Mesenchymal stem cell (in vitro differentiated cells and primary cell): Measurements from ENCODE around the gene SLTM.

Source experiments
- DNase-seq: peaks from one replicate; pipeline ENCODE4 v3.0.0-alpha.2; 2013
- H2AFZ ChIP-seq: one replicate; pipeline ENCODE4 v1.6.1; 2013; ENCODE audit warnings: low read depth, mild to moderate bottlenecking, control low read depth, inconsistent platforms, low read length, moderate library complexity
- H2AK5ac ChIP-seq: 2 replicates; pipeline ENCODE4 v1.6.1; 2013; ENCODE audit warnings: low read length, moderate library complexity, mild to moderate bottlenecking, inconsistent platforms; ENCODE audit not compliant: severe bottlenecking
- H2BK120ac ChIP-seq: one replicate; pipeline ENCODE4 v1.6.1; 2013; ENCODE audit warnings: low read depth, mild to moderate bottlenecking, inconsistent platforms, low read length, moderate library complexity
- H2BK12ac ChIP-seq, 2 experiments: one replicate each; pipeline ENCODE4 v1.6.1; 2013; ENCODE audit warnings: inconsistent platforms in 2 of 2, low read length in 2 of 2, mild to moderate bottlenecking in 2 of 2, moderate library complexity in 2 of 2, control low read depth in 1 of 2
- H2BK15ac ChIP-seq: one replicate; pipeline ENCODE4 v1.6.1; 2013; ENCODE audit warnings: mild to moderate bottlenecking, low read depth, inconsistent platforms; ENCODE audit not compliant: poor library complexity, severe bottlenecking
- H2BK5ac ChIP-seq: 2 replicates; pipeline ENCODE4 v1.6.1; 2013; ENCODE audit warnings: low read depth, mild to moderate bottlenecking, low read length, control low read depth, inconsistent platforms; ENCODE audit not compliant: poor library complexity, severe bottlenecking
- H3K14ac ChIP-seq, 2 experiments: one replicate each; pipeline ENCODE4 v1.6.1; 2013; ENCODE audit warnings: inconsistent platforms in 2 of 2, low read length in 2 of 2, control low read depth in 1 of 2, mild to moderate bottlenecking in 1 of 2, moderate library complexity in 1 of 2
- H3K18ac ChIP-seq, 2 experiments: one replicate each; pipeline ENCODE4 v1.6.1; 2013; ENCODE audit warnings: inconsistent platforms in 2 of 2, low read length in 2 of 2, control low read depth in 1 of 2, low read depth in 1 of 2, mild to moderate bottlenecking in 1 of 2
- H3K23ac ChIP-seq, 2 experiments: one replicate each; pipeline ENCODE4 v1.6.1; 2013; ENCODE audit warnings: inconsistent platforms in 2 of 2, low read length in 2 of 2, mild to moderate bottlenecking in 2 of 2, moderate library complexity in 2 of 2, control low read depth in 1 of 2
- H3K27ac ChIP-seq: 2 replicates; pipeline ENCODE4 v1.5.1; 2013; ENCODE audit warnings: mild to moderate bottlenecking, moderate library complexity, low read length, control low read depth, inconsistent platforms; ENCODE audit not compliant: poor library complexity, severe bottlenecking
- H3K27me3 ChIP-seq, 2 experiments: 2 replicates each; pipeline versions ENCODE4 v1.6.1 to v1.7.0; 2013; ENCODE audit warnings: low read length in 2 of 2, mild to moderate bottlenecking in 2 of 2, moderate library complexity in 2 of 2, control low read depth in 1 of 2, inconsistent platforms in 1 of 2; ENCODE audit not compliant: control insufficient read depth in 1 of 2, insufficient read depth in 1 of 2
- H3K36me3 ChIP-seq, 2 experiments: 2 replicates each; pipeline versions ENCODE4 v1.6.1 to v1.7.0; 2013; ENCODE audit warnings: low read length in 2 of 2, control low read depth in 1 of 2, inconsistent platforms in 1 of 2, low read depth in 1 of 2, mild to moderate bottlenecking in 1 of 2; ENCODE audit not compliant: insufficient read depth in 2 of 2, control insufficient read depth in 1 of 2
- H3K4ac ChIP-seq, 2 experiments: one replicate each; pipeline ENCODE4 v1.6.1; 2013; ENCODE audit warnings: inconsistent platforms in 2 of 2, low read length in 2 of 2, mild to moderate bottlenecking in 2 of 2, moderate library complexity in 2 of 2, control low read depth in 1 of 2, low read depth in 1 of 2
- H3K4me1 ChIP-seq: 2 replicates; pipeline ENCODE4 v1.6.1; 2013; ENCODE audit warnings: low read depth, low read length, control low read depth; ENCODE audit not compliant: control insufficient read depth, insufficient read depth
- H3K4me2 ChIP-seq: 2 replicates; pipeline ENCODE4 v1.6.1; 2013; ENCODE audit warnings: low read length, mild to moderate bottlenecking, inconsistent platforms; ENCODE audit not compliant: poor library complexity, severe bottlenecking
- H3K4me3 ChIP-seq, 2 experiments: 2 replicates each; pipeline versions ENCODE4 v1.5.1 to v1.7.0; 2013; ENCODE audit warnings: low read length in 2 of 2, mild to moderate bottlenecking in 2 of 2, control low read depth in 1 of 2, low read depth in 1 of 2; ENCODE audit not compliant: insufficient read depth in 1 of 2
- H3K79me1 ChIP-seq: replicated peaks from 2 replicates; pipeline ENCODE4 v1.6.1; 2013; ENCODE audit warnings: mild to moderate bottlenecking, control low read depth, low read length, inconsistent platforms; ENCODE audit not compliant: poor library complexity, severe bottlenecking
- H3K9ac ChIP-seq: 2 replicates; pipeline ENCODE4 v1.7.0; 2013; ENCODE audit warnings: mild to moderate bottlenecking, low read length, moderate library complexity
- H3K9me3 ChIP-seq: 2 replicates; pipeline ENCODE4 v1.7.0; 2013; ENCODE audit warnings: mild to moderate bottlenecking, low read length; ENCODE audit not compliant: control insufficient read depth
- H4K8ac ChIP-seq: one replicate; pipeline ENCODE4 v1.6.1; 2013; ENCODE audit warnings: inconsistent platforms, mild to moderate bottlenecking, low read length, moderate library complexity
- H4K91ac ChIP-seq: one replicate; pipeline ENCODE4 v1.6.1; 2013; ENCODE audit warnings: mild to moderate bottlenecking, low read length, inconsistent platforms
- WGBS: methylation state at CpG from one replicate; pipeline ENCODE4 v1.1.7; 2013; ENCODE audit warnings: mixed read lengths; 5-methylcytosine and 5-hydroxymethylcytosine counted together

SLTM gene

GRCh38 chr15:58977887-58978286, 44.4 kb upstream of the SLTM start:
- Histone ChIP-seq H3K18ac (no peak overlapping the region), H3K4me2 (no peak overlapping the region), H3K27me3 (peaks cover 0 to 5% of the 10 kb centered on the region in 2 experiments), H2BK5ac (no peak overlapping the region), H3K36me3 (no peaks in the 10 kb centered on the region), H4K91ac (no peak overlapping the region), H3K4me3 (no peak overlapping the region), H3K14ac (no peak overlapping the region), H4K8ac (no peak overlapping the region), H2AK5ac (no peak overlapping the region), H2BK120ac (no peak overlapping the region), H3K4me1 (no peaks in the 10 kb centered on the region), H3K23ac (no peak overlapping the region), H3K9ac (no peak overlapping the region), H3K4ac (no peak overlapping the region), H3K9me3 (no peaks in the 10 kb centered on the region), H3K27ac (no peak overlapping the region), H2BK12ac (no peak overlapping the region), H2BK15ac (no peak overlapping the region), H3K79me1 (no peaks in the 10 kb centered on the region), H2AFZ (no peak overlapping the region)
- DNase-seq: no peak

DNA sequence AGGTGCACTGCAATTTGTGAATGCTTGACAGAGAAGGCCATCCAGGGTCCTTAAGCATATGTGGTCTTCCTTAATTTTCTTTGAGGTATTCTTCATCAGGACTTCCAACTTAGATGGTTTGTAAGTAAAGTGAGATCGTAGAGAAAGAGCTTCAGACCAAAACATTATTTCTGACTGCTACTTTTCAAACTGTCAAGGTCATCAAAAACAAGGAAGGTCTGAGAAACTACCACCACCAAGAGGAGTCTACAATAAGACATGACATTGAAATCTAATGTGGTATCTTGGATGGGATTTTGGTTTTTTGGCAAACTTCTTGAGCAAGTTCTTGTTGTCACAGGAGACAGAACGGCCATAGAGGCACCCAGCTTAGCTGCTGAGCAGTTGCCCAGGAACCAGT, 34.0 kb upstream of the SLTM start:
- no peak overlapping the region for H2BK5ac ChIP-seq

DNA sequence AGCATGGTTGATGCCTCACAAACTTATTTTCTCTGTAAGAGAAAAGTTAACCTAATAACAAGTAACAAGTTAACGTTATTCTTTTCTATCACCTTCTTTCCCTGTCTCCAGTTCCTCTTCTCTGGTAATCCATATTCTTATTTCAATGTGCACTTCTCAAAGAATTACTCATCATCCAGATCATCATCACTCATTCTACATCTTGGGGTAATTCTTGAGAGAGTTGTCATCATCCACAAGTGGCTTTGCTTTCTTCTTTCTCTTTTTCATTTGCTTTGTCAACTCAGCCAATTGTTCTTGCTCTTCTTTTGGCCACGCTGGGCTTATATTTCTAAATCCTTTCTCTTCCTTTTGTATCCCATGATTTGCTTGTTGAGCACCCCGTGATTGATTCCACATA, 33.2 kb upstream of the SLTM start:
- H4K91ac ChIP-seq: no peak overlapping the region
- no peak overlapping the region for H2BK5ac ChIP-seq
- H3K36me3 ChIP-seq: no peaks in the 10 kb centered on the region
- H2BK120ac ChIP-seq: no peak overlapping the region
- H2AK5ac ChIP-seq: no peak overlapping the region
- H4K8ac ChIP-seq: no peak overlapping the region
- H3K27ac ChIP-seq: no peak overlapping the region
- no peaks in the 10 kb centered on the region for H3K27me3 ChIP-seq
- WGBS: 71% methylated on average over 3 of the region's 3 CpGs
- DNase-seq: no peak
- H2AFZ ChIP-seq: no peak overlapping the region
- H2BK15ac ChIP-seq: no peak overlapping the region
- peaks cover 1% of the 10 kb centered on the region for H3K4me1 ChIP-seq
- no peaks in the 10 kb centered on the region for H3K79me1 ChIP-seq
- H3K4me2 ChIP-seq: no peak overlapping the region
- no peak overlapping the region for H3K4me3 ChIP-seq
- no peak overlapping the region for H3K18ac ChIP-seq
- no peak overlapping the region for H3K23ac ChIP-seq
- H3K9me3 ChIP-seq: no peaks in the 10 kb centered on the region
- no peak overlapping the region for H3K9ac ChIP-seq
- H3K14ac ChIP-seq: no peak overlapping the region
- no peak overlapping the region for H3K4ac ChIP-seq
- no peak overlapping the region for H2BK12ac ChIP-seq

More for the DNA sequence above, 34.0 kb upstream of the SLTM start:
- Histone ChIP-seq H3K4ac (no peak overlapping the region), H3K4me3 (no peak overlapping the region), H2BK12ac (no peak overlapping the region), H3K4me2 (no peak overlapping the region), H3K9me3 (no peaks in the 10 kb centered on the region), H3K27ac (no peak overlapping the region), H3K18ac (no peak overlapping the region), H4K8ac (no peak overlapping the region), H2BK15ac (no peak overlapping the region), H3K9ac (no peak overlapping the region), H3K4me1 (peaks cover 1% of the 10 kb centered on the region), H2AFZ (no peak overlapping the region), H2AK5ac (no peak overlapping the region), H2BK120ac (no peak overlapping the region), H3K23ac (no peak overlapping the region), H3K79me1 (no peaks in the 10 kb centered on the region), H3K14ac (no peak overlapping the region), H4K91ac (no peak overlapping the region), H3K36me3 (no peaks in the 10 kb centered on the region), H3K27me3 (no peaks in the 10 kb centered on the region)
- WGBS: 83% methylated on average over 1 of the region's 2 CpGs
- no peak for DNase-seq

DNA sequence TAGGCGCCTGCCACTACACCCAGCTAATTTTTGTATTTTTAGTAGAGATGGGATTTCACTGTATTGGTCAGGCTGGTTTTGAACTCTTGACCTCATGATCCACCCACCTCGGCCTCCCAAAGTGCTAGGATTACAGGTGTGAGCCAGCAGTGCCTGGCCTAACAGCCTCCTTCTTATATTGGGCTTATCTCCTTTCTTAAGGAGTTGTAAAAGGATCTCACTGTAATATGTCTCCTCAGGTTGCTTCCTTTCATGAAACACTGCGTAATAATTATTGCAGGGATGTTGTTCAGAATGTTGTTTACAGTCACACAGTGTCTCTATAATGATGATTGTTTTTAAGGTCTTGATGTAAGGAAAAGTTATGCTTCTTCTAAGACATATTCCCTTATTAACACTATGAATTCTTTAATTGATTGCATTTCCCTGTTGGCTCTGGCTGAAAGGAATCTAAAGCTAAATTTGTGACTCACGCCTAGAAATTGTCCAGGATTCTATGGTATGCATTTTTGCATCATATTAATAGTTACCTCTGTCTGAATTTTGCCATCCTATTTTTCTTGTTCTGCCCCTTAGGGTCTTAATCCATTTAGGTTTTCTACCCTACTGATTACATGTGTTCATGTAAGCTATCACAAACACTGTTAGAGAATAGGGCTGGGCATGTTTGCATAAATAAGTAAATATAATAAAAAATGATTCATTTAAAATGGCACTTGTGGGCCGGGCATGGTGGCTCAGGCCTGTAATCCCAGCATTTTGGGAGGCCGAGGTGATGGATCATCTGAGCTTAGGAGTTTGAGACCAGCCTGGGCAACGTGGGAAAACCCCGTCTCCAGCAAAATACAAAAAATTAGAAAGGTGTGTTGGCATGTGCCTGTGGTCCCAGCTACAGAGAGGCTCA, 29.4 kb upstream of the SLTM start:
- Histone ChIP-seq H3K27ac (no peak overlapping the region), H3K79me1 (no peaks in the 10 kb centered on the region), H3K4me2 (no peak overlapping the region), H3K9ac (no peak overlapping the region), H2BK5ac (no peak overlapping the region), H3K9me3 (no peaks in the 10 kb centered on the region), H3K36me3 (no peaks in the 10 kb centered on the region), H4K91ac (no peak overlapping the region), H3K4me1 (peaks cover 1% of the 10 kb centered on the region), H3K4ac (no peak overlapping the region), H3K23ac (no peak overlapping the region), H4K8ac (no peak overlapping the region), H2BK120ac (no peak overlapping the region), H3K27me3 (no peaks in the 10 kb centered on the region), H3K14ac (no peak overlapping the region), H2BK15ac (no peak overlapping the region), H2BK12ac (no peak overlapping the region), H3K18ac (no peak overlapping the region), H2AFZ (no peak overlapping the region), H3K4me3 (no peak overlapping the region), H2AK5ac (no peak overlapping the region)
- 97% methylated on average over 6 of the region's 8 CpGs for WGBS
- no peak for DNase-seq
